ENCODE measurements around the gene VWF. TPM values are rescaled to one million over a fixed set of nuclear protein-coding genes. Genes with fewer than 3 reads are reported as not detected.

VWF gene
- total RNA-seq, 4 donors from 2014 or later, result 78.8 to 118 (median 101) TPM

GRCh38 chr12:6084969-6085450, 39.5 kb downstream of the VWF start:
- ATAC-seq (no peak), DNase-seq (no peak)
- TF ChIP-seq POLR2A (IDR thresholded peaks at IDR 0.05) (no peak), CTCF (IDR thresholded peaks at IDR 0.05 in 4 of 5, conservative IDR thresholded peaks at IDR 0.05 in 1 of 5) (no peak)
- Histone ChIP-seq H3K9me3 (no peaks in the 10 kb centered on the region), H3K27me3 (no peaks in the 10 kb centered on the region), H3K4me3 (no peak overlapping the region), H3K27ac (peak overlapping the region in 3 of 4 donors; percentile 2 to 22 (median 8)), H3K36me3 (no peaks in the 10 kb centered on the region), H3K4me1 (peaks cover 0 to 11% of the 10 kb centered on the region in 2 donors)
- intact Hi-C loops (cut with DNase I; ENCODE audit: low total_unique reads) (no loop called here), in situ Hi-C loops (cut with MboI; ENCODE audit: low sequenced_read_pairs in 4 of 4) (no loop called here)

DNA sequence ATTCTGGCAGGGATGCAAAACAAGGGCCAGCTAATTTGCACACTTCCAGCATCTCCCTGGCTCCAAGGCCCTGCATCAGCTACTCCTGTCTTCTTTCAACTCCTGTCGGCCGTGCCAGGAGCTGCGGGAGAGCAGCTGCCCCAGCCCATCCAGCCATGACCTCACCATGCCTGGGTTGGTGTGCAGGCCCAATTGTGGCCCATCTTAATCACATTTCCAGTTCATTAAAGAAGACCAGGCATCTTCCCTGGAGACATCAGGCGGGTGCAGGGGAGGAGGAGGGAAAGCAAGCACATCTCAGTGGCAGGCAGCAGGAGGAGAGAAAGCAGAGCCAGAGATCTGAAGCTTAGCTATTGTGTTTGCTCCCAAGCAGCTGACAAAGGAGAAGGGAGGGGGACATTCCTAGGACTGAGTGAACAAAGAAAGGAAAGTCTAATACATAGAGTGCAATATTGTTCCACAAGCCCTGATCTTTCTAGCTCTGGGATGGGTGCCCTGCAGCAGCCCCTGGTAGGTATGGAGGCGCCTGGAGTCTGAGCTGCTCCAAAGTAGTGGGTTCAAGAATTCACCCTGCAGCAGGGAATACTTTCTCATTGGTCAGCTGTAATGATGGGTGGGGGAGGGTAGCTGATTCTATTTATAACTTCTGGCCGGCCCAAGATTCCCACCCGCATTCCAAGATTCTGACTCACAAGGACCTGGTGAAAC, 40.1 kb downstream of the VWF start:
- intact Hi-C loops (cut with DNase I; ENCODE audit: low total_unique reads) (no loop called here), in situ Hi-C loops (cut with MboI; ENCODE audit: low sequenced_read_pairs in 4 of 4) (no loop called here)
- H3K4me1 ChIP-seq, result peaks cover 0 to 11% of the 10 kb centered on the region in 2 donors
- H3K9me3 ChIP-seq, result no peaks in the 10 kb centered on the region
- no peaks in the 10 kb centered on the region for H3K36me3 ChIP-seq
- H3K27ac ChIP-seq, result peak overlapping the region in 2 of 4 donors; percentile 2 to 8
- peak in 1 of 2 donors; percentile 21 for ATAC-seq
- TF ChIP-seq POLR2A (IDR thresholded peaks at IDR 0.05) (no peak), CTCF (IDR thresholded peaks at IDR 0.05 in 4 of 5, conservative IDR thresholded peaks at IDR 0.05 in 1 of 5) (no peak)
- no peak for DNase-seq
- H3K27me3 ChIP-seq, result no peaks in the 10 kb centered on the region
- H3K4me3 ChIP-seq, result no peak overlapping the region

- intact Hi-C loops (cut with DNase I; ENCODE audit: low total_unique reads) (no loop called here), in situ Hi-C loops (cut with MboI; ENCODE audit: low sequenced_read_pairs in 4 of 4) (no loop called here)
- Histone ChIP-seq H3K9me3 (no peaks in the 10 kb centered on the region), H3K4me3 (no peak overlapping the region), H3K27ac (no peak overlapping the region), H3K4me1 (peaks cover 0 to 11% of the 10 kb centered on the region in 2 donors), H3K27me3 (no peaks in the 10 kb centered on the region), H3K36me3 (no peaks in the 10 kb centered on the region)
- TF ChIP-seq POLR2A (IDR thresholded peaks at IDR 0.05) (no peak), CTCF (IDR thresholded peaks at IDR 0.05 in 4 of 5, conservative IDR thresholded peaks at IDR 0.05 in 1 of 5) (no peak)
- DNase-seq (no peak), ATAC-seq (no peak)
These were observed 40.9 kb downstream of the VWF start for GRCh38 chr12:6083601-6084000.

DNA sequence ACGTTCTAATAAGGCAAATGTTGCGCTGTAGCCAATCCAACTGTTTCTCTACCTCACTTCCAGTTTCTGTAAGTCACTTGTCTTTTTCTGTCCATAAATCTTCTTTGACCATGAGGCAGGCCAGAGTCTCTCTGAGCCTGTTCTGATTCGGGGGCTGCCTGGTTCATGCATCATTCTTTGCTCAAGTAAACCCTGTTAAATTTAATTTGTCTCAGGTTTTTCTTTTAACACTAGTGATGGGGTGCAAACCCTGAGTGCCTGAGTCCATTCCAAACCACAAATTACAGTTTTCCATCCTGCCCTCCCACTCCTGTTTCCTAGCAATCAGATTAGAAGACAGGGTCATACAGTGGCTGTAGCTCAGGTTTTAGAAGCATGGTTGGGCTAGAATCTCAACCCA, 41.9 kb downstream of the VWF start:
- in situ Hi-C loops (cut with MboI; ENCODE audit: low sequenced_read_pairs in 4 of 4) (no loop called here), intact Hi-C loops (cut with DNase I; ENCODE audit: low total_unique reads) (no loop called here)
- H3K9me3 ChIP-seq, result no peaks in the 10 kb centered on the region
- no peaks in the 10 kb centered on the region for H3K36me3 ChIP-seq
- TF ChIP-seq CTCF (IDR thresholded peaks at IDR 0.05 in 4 of 5, conservative IDR thresholded peaks at IDR 0.05 in 1 of 5), result no peak
- no peak for TF ChIP-seq POLR2A (IDR thresholded peaks at IDR 0.05)
- no peak overlapping the region for H3K27ac ChIP-seq
- no peaks in the 10 kb centered on the region for H3K27me3 ChIP-seq
- H3K4me1 ChIP-seq, result peaks cover 0 to 11% of the 10 kb centered on the region in 2 donors
- DNase-seq, result no peak
- no peak for ATAC-seq
- no peak overlapping the region for H3K4me3 ChIP-seq

Measured in gastrocnemius medialis (tissue), 4 donors.